Lung (tissue), 12 donors: Measurements from ENCODE around the gene TEF. TPM values are rescaled to one million over a fixed set of nuclear protein-coding genes. Genes with fewer than 3 reads are reported as not detected.

Source experiments
- ATAC-seq: fragments of 200-7000 bp; cut with Tn5 transposase; one replicate; pipeline ENCODE4 v1.9.1; 2020; ENCODE audit warnings: moderate number of reproducible peaks; ENCODE audit not compliant: insufficient read depth, low FRiP score
- DNase-seq, 3 donors: peaks; one replicate each; pipeline ENCODE4 v3.0.0-alpha.2; 2013 to 2017
- H3K27ac ChIP-seq, 2 donors: one replicate each; pipeline ENCODE4 v1.5.1; 2013; ENCODE audit warnings: mild to moderate bottlenecking in 2 of 2, moderate library complexity in 2 of 2, control low read depth in 1 of 2, inconsistent platforms in 1 of 2, low read depth in 1 of 2, low read length in 1 of 2
- H3K27me3 ChIP-seq, 3 donors: one replicate each; pipeline ENCODE4 v1.5.1; 2013; ENCODE audit warnings: low read length in 2 of 3; ENCODE audit not compliant: control insufficient read depth in 3 of 3, insufficient read depth in 3 of 3
- H3K36me3 ChIP-seq, 4 donors: one replicate each; pipeline ENCODE4 v1.5.1; 2013; ENCODE audit warnings: low read length in 4 of 4, mild to moderate bottlenecking in 1 of 4, moderate library complexity in 1 of 4; ENCODE audit not compliant: control insufficient read depth in 4 of 4, insufficient read depth in 4 of 4
- H3K4me1 ChIP-seq, 5 donors: one replicate each; pipeline ENCODE4 v1.5.1; 2013; ENCODE audit warnings: low read length in 5 of 5, mild to moderate bottlenecking in 2 of 5, moderate library complexity in 1 of 5; ENCODE audit not compliant: control insufficient read depth in 5 of 5, insufficient read depth in 5 of 5
- H3K4me3 ChIP-seq: one replicate; pipeline ENCODE4 v1.5.1; 2013; ENCODE audit warnings: mild to moderate bottlenecking, control low read depth, moderate library complexity
- H3K9ac ChIP-seq, 2 donors: one replicate each; pipeline ENCODE4 v1.5.1; 2013; ENCODE audit warnings: low read length in 2 of 2, control low read depth in 1 of 2; ENCODE audit not compliant: insufficient read depth in 1 of 2
- H3K9me3 ChIP-seq, 4 donors: one replicate each; pipeline ENCODE4 v1.5.1; 2013; ENCODE audit warnings: low read length in 3 of 4, mild to moderate bottlenecking in 1 of 4, moderate library complexity in 1 of 4; ENCODE audit not compliant: control insufficient read depth in 4 of 4, insufficient read depth in 3 of 4
- WGBS, 2 donors: extraction: QIAGEN DNeasy Blood & Tissue Kit; methylation state at CpG; one replicate each; pipeline ENCODE4 v1.1.7; 2013; 5-methylcytosine and 5-hydroxymethylcytosine counted together
- polyA plus RNA-seq, 2 donors: library from polyadenylated mRNA; stranded (reverse); fragments of 200-250 nt; gene quantifications; one replicate each; pipeline ENCODE4 v1.2.1, GENCODE V29; 2013
- total RNA-seq, 2 donors: library from RNA; depleted of rRNA in 1 of 2; stranded (reverse); fragments of >200 nt in 1 of 2; gene quantifications; one replicate each; pipeline ENCODE4 v1.2.1, GENCODE V29; 2014 to 2021
- TF ChIP-seq, protein P1 (sequence below): IDR thresholded peaks from 2 replicates; pipeline ENCODE4 v1.5.1; 2012; ENCODE audit warnings: mild to moderate bottlenecking; ENCODE audit errors: control extremely low read depth, extremely low read depth
- donor health status: control.
- donor health status: control.
- donor health status: Bipolar disorder and iron deficiency.
- donor health status: healthy.
- donor health status: DM: yes; HTN: yes; CAD: no.

Gene TEF
- total and polyA plus RNA-seq, 4 donors: 6.4 to 23.8 (median 14.1) TPM

DNA sequence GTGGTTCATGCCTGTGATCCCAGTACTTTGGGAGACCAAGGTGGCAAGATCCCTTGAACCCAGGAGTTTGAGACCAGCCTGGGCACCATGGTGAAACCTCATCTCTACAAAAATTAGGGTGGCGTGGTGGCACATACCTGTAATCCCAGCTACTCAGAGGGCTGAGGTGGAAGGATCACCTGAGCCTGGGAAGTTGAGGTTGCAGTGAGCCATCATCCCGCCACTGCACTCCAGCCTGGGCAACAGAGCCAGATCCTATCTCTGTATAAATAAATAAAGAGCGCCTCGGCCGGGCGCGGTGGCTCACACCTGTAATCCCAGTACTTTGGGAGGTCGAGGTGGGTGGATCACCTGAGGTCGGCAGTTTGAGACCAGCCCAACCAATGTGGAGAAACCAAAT is 37.0 kb downstream of the TEF start:
- TF ChIP-seq, protein P1, sequence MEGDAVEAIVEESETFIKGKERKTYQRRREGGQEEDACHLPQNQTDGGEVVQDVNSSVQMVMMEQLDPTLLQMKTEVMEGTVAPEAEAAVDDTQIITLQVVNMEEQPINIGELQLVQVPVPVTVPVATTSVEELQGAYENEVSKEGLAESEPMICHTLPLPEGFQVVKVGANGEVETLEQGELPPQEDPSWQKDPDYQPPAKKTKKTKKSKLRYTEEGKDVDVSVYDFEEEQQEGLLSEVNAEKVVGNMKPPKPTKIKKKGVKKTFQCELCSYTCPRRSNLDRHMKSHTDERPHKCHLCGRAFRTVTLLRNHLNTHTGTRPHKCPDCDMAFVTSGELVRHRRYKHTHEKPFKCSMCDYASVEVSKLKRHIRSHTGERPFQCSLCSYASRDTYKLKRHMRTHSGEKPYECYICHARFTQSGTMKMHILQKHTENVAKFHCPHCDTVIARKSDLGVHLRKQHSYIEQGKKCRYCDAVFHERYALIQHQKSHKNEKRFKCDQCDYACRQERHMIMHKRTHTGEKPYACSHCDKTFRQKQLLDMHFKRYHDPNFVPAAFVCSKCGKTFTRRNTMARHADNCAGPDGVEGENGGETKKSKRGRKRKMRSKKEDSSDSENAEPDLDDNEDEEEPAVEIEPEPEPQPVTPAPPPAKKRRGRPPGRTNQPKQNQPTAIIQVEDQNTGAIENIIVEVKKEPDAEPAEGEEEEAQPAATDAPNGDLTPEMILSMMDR: no peak
- DNase-seq: no peak
- Histone ChIP-seq H3K27ac (peak overlapping the region; percentile 82 to 83), H3K4me1 (peaks cover 2 to 23% (median 5%) of the 10 kb centered on the region in 5 donors), H3K4me3 (no peak overlapping the region), H3K9me3 (no peaks in the 10 kb centered on the region), H3K9ac (no peak overlapping the region), H3K27me3 (no peaks in the 10 kb centered on the region), H3K36me3 (peaks cover 0 to 2% (median 0%) of the 10 kb centered on the region in 4 donors)
- WGBS, 2 donors: 95% methylated on average over 9 of the region's 9 CpGs
- no peak for ATAC-seq

DNA sequence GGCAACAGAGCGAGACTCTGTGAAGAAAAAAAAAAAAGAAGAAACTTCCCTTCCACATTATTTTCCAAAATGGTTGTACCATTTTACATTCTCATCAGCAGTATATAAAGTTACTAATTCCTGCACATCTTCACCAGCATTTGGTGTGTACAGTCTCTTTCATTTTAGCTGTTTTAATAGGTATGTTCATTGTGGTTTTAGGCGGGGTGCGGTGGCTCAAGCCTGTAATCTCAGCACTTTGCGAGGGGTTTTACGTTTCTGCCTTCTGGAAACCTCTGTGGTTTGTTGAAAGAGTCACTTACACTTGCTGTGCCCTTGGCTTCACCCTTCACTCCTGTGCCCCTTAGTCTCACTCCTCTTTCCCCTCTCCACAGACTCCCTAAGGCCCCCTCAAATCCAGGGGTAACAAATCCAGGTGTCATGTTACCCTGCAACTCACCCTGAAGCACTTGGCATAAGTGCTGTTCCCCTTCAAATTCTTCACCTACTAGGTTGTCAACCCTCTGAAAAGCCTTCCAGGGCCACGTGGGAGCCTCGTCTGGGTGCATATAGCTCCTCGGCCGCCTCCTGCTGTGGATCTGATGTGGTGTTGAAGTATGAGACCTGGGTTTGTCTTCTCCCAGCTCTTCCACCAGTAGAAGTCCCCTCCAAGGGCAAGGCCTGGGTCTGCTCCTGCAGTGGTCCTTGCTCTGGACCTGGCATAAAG is 44.1 kb downstream of the TEF start:
- 59 to 67% methylated on average over 9 of the region's 9 CpGs for WGBS, 2 donors
- ATAC-seq: no peak
- Histone ChIP-seq H3K27ac (no peak overlapping the region), H3K4me3 (no peak overlapping the region), H3K36me3 (peaks cover 0 to 11% (median under 1%) of the 10 kb centered on the region in 4 donors), H3K27me3 (no peaks in the 10 kb centered on the region), H3K4me1 (no peaks in the 10 kb centered on the region), H3K9ac (no peak overlapping the region), H3K9me3 (no peaks in the 10 kb centered on the region)
- DNase-seq: peak in 2 of 3 donors; percentile 23 to 37
- TF ChIP-seq, protein P1: no peak

- no peak for ATAC-seq
- Histone ChIP-seq H3K36me3 (peaks cover 6 to 21% (median 9%) of the 10 kb centered on the region in 4 donors), H3K4me1 (peaks cover 0 to 2% (median 0%) of the 10 kb centered on the region in 5 donors), H3K9ac (no peak overlapping the region), H3K9me3 (no peaks in the 10 kb centered on the region), H3K4me3 (no peak overlapping the region), H3K27ac (peak overlapping the region in 1 of 2 donors; percentile 20), H3K27me3 (no peaks in the 10 kb centered on the region)
- TF ChIP-seq, protein P1: no peak
- no peak for DNase-seq
- WGBS, 2 donors: 92 to 97% methylated on average over 13 of the region's 13 CpGs
Observed at GRCh38 chr22:41429232-41429950, 47.6 kb downstream of the TEF start.
